Effector memory CD4-positive, alpha-beta T cell (primary cell): ENCODE measurements around the gene MTMR10.

Experiments
- DNase-seq, 3 donors: peaks; one replicate each; pipeline ENCODE4 v3.0.0-alpha.2; 2020
- H3K27ac ChIP-seq: 2 replicates; pipeline ENCODE4 v1.7.0; 2013; ENCODE audit warnings: mild to moderate bottlenecking, low read length, moderate library complexity; ENCODE audit not compliant: insufficient read depth, poor library complexity, severe bottlenecking
- H3K27me3 ChIP-seq: replicated peaks from 2 replicates; pipeline ENCODE4 v1.7.0; 2013; ENCODE audit warnings: mild to moderate bottlenecking, low read length; ENCODE audit not compliant: insufficient read depth, control insufficient read depth, poor library complexity, severe bottlenecking
- H3K36me3 ChIP-seq: 2 replicates; pipeline ENCODE4 v1.7.0; 2013; ENCODE audit warnings: mild to moderate bottlenecking, low read length, moderate library complexity; ENCODE audit not compliant: control insufficient read depth, insufficient read depth
- H3K4me1 ChIP-seq: 2 replicates; pipeline ENCODE4 v1.7.0; 2013; ENCODE audit warnings: low read length, mild to moderate bottlenecking; ENCODE audit not compliant: control insufficient read depth, insufficient read depth, poor library complexity, severe bottlenecking
- H3K4me3 ChIP-seq: 2 replicates; pipeline ENCODE4 v1.7.0; 2013; ENCODE audit warnings: low read length, low read depth, mild to moderate bottlenecking; ENCODE audit not compliant: insufficient read depth, poor library complexity, severe bottlenecking
- H3K9me3 ChIP-seq: 2 replicates; pipeline ENCODE4 v1.7.0; 2013; ENCODE audit warnings: mild to moderate bottlenecking, low read length, moderate library complexity; ENCODE audit not compliant: control insufficient read depth
- total RNA-seq, 3 donors: gene quantifications; one replicate each; lab custom pipeline; 2026; lab: John Stamatoyannopoulos, UW

The MTMR10 gene
- total RNA-seq: 37.7 to 44.1 (median 39.2) reads per million in 3 donors

DNA sequence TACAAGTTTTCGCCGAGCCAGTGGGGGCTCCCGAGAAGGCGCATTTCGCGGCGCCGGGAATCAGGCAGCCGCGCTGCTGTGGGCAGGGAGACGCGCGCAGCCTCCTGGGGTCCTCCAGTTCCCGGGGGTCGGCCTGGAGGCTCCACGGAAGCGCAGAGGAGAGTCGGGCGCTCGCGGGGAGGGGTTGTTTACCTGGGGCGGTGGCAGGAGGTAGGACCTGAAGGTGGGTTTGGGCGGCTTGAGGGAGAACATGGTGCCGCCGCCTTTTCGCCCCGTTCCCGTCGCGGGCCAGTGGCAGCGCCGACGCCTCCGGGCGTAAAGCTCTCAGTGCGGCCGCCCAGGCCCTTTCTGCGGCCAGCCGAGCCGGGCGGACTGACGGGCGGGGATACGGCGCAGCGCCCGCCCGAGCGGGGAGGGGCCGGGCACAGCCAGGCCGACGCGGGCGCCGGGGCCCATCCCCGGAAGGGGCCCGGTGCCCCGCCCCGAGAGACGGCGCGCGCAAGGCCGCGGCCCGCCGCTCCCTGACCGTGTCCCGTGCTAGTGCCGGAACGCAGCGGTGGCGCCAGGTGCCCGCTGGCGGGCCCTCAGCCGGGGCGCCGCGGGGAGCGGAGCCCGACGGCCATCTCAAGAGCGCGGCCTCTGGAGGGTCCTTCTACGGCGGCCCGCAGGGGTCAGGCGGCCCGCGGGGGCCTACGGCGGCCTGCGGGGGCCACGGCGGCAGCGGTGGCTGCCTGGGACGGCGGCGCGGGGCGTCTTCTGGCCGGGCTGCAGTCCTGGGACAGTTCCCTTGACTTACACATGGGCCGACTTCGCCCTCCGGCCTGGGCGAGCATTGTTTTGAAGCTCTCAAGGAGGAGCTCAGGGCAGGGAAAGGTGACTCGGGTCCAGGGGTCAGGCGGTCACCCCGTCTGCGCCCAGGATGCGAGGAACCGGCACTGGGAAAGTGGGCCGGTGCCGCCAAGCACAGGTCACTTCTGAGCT, at the start of gene MTMR10:
MTMR10 (minus strand) TSS at position 374 of the 981 bp plus-strand sequence; CDS start at position 252, 122 bp downstream.
- Histone ChIP-seq H3K27ac (peak within 1 kb of the TSS; percentile 77), H3K4me3 (peak within 1 kb of the TSS; percentile 99), H3K4me1 (peaks cover 19% of the 10 kb centered on the region), H3K36me3 (peaks cover 3% of the 10 kb centered on the region), H3K27me3 (no peaks in the 10 kb centered on the region), H3K9me3 (no peaks in the 10 kb centered on the region)
- DNase-seq: peak; percentile 56 to 62 (median 61)

DNA sequence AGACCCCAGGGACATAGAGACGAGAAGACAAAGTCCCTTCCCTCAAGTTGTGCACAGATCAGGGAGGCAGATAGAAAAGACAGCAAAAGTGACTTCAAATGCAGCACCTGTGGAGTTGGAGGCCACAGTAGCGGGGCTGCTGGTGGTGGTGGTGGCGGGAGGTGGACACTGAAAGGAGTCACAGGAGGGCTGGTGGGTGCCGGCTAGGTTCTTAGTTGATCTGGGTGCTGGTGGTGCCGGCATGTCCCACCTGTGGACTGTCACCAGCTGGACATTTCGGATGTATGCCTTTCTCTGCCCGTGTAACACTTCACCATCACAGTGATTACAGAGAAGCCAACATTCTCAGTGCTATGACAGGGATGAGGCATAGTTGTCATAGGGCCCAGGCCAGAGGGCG, 49.2 kb upstream of the MTMR10 start:
- no peaks in the 10 kb centered on the region for H3K36me3 ChIP-seq
- H3K27ac ChIP-seq: no peak overlapping the region
- H3K27me3 ChIP-seq: no peaks in the 10 kb centered on the region
- H3K9me3 ChIP-seq: no peaks in the 10 kb centered on the region
- no peak overlapping the region for H3K4me3 ChIP-seq
- no peaks in the 10 kb centered on the region for H3K4me1 ChIP-seq
- no peak for DNase-seq

DNA sequence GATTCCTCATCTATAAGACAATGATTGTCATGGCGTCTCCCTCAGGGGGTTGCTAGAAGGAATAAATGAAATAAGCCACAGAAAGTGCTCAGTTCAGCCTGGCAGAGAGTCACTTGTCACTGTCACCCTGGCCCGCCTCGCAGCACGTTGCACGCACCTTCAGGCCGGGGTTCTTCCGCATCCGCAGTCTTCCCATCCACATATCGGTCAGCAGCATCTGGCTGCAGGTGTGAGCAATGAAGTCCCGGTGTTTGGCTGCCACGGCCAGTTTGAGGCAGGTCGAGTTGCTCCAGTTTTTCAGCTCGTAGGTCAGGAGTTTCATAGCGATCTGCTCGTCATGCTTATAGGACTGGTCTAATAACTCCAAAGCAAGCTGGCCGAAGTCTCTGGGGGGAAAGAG, 48.5 kb upstream of the MTMR10 start:
- Histone ChIP-seq H3K27ac (no peak overlapping the region), H3K27me3 (no peaks in the 10 kb centered on the region), H3K4me3 (no peak overlapping the region), H3K36me3 (no peaks in the 10 kb centered on the region), H3K4me1 (no peaks in the 10 kb centered on the region), H3K9me3 (no peaks in the 10 kb centered on the region)
- no peak for DNase-seq

DNA sequence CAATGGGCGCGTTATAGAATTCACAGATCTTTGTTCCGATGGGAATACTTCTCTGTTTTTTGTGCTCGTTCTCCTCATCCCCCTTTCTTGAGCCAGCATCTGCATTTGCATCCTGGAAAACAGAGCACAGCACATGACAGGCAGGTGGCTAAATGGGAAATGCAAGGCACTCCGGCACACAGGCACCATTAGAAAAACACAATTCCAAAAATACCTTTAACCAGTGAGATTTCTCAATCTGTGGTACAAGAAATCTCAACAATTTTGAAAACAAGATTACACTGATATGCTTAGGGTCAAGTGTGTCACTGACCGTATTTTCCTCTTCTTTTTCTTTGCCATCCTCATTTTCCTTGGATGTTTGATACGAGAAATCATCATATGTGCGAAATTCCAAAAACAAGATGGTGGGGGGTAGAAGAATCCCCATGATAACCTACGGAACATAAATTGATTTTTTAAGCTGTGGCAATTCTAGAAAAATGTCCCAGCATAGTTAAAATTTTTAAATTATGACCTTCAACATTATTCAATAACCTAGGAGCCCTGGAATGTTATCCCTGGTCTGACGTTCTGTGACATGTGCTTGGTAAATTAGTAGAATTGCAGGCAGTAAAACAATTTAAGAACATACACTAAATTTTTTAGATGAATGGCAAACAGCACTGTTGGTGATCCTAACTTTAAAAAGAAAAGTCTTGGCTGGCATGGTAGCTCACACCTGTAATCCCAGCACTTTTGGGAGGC, 46.5 kb upstream of the MTMR10 start:
- H3K36me3 ChIP-seq: no peaks in the 10 kb centered on the region
- no peak overlapping the region for H3K4me3 ChIP-seq
- DNase-seq: no peak
- H3K4me1 ChIP-seq: no peaks in the 10 kb centered on the region
- H3K27me3 ChIP-seq: no peaks in the 10 kb centered on the region
- no peak overlapping the region for H3K27ac ChIP-seq
- H3K9me3 ChIP-seq: no peaks in the 10 kb centered on the region

DNA sequence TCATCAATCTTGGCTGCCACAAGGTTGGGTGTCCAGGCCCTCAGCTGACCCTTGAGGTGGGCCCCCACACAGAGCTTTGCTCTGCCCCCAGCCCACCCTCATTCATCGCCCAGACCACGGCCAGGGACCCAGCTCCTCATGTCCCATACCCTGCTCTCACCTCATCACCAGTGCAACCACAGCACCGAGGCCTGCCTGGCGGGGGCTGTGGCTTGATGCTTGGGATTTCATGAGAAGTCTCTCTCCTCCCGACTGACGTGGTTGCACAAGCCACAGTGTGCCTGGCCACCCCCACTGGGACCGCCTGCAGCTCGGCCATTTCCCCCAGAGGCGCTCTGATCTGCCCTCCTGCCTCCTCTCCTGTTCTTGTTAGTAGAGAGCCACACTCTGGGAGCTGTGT, 45.4 kb upstream of the MTMR10 start:
- H3K9me3 ChIP-seq: no peaks in the 10 kb centered on the region
- H3K4me3 ChIP-seq: no peak overlapping the region
- H3K4me1 ChIP-seq: no peaks in the 10 kb centered on the region
- no peak overlapping the region for H3K27ac ChIP-seq
- no peaks in the 10 kb centered on the region for H3K27me3 ChIP-seq
- no peak for DNase-seq
- no peaks in the 10 kb centered on the region for H3K36me3 ChIP-seq

- H3K9me3 ChIP-seq: no peaks in the 10 kb centered on the region
- no peak for DNase-seq
- H3K4me1 ChIP-seq: no peaks in the 10 kb centered on the region
- no peak overlapping the region for H3K27ac ChIP-seq
- no peak overlapping the region for H3K4me3 ChIP-seq
- no peaks in the 10 kb centered on the region for H3K27me3 ChIP-seq
- no peaks in the 10 kb centered on the region for H3K36me3 ChIP-seq
Measured at GRCh38 chr15:31035610-31036009, 44.2 kb upstream of the MTMR10 start.

DNA sequence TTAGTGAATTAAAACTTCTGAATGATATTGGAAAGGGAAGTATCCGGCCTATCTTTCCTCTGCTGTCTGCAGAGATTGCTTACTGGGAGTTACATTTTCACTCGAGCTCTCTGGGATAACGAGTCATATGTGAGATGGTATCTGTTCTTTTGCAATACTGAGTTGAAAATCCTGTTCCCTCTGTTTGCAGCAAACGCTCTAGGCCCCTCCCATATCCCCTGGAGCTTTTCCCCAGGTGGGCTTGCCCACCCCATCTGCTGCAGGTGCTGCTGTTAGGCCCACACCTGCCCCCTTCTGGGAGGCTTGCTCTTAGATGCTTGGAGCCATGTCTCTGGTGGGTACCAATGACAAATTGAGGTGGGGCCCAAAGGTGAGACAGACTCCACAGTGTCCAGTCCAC, 42.7 kb upstream of the MTMR10 start:
- H3K27ac ChIP-seq: no peak overlapping the region
- H3K27me3 ChIP-seq: no peaks in the 10 kb centered on the region
- H3K4me3 ChIP-seq: no peak overlapping the region
- no peaks in the 10 kb centered on the region for H3K4me1 ChIP-seq
- no peak for DNase-seq
- no peaks in the 10 kb centered on the region for H3K36me3 ChIP-seq
- H3K9me3 ChIP-seq: no peaks in the 10 kb centered on the region

GRCh38 chr15:31032961-31033371, 41.5 kb upstream of the MTMR10 start:
- Histone ChIP-seq H3K36me3 (no peaks in the 10 kb centered on the region), H3K4me3 (no peak overlapping the region), H3K9me3 (no peaks in the 10 kb centered on the region), H3K27me3 (no peaks in the 10 kb centered on the region), H3K27ac (no peak overlapping the region), H3K4me1 (no peaks in the 10 kb centered on the region)
- DNase-seq: no peak

- Histone ChIP-seq H3K4me3 (no peak overlapping the region), H3K4me1 (no peaks in the 10 kb centered on the region), H3K27me3 (no peaks in the 10 kb centered on the region), H3K36me3 (no peaks in the 10 kb centered on the region), H3K9me3 (no peaks in the 10 kb centered on the region), H3K27ac (no peak overlapping the region)
- no peak for DNase-seq
Measured at GRCh38 chr15:31031471-31032067, 40.1 kb upstream of the MTMR10 start.
